Neural cell (in vitro differentiated cells): ENCODE measurements around the gene ARHGAP29. TPM values are rescaled to one million over a fixed set of nuclear protein-coding genes. Genes with fewer than 3 reads are reported as not detected.

Source experiments
- H2AFZ ChIP-seq: fragments of 200-600, 300-800 bp; sonication (generic), shearing (Covaris generic); 2 replicates; pipeline ENCODE4 v1.6.0; 2014; ENCODE audit warnings: low read depth, mild to moderate bottlenecking, antibody characterized with exemption, low read length, moderate library complexity
- H3F3A ChIP-seq: fragments of 200-600 bp; shearing (Covaris generic); 2 replicates; pipeline ENCODE4 v1.6.1; 2016; ENCODE audit warnings: mild to moderate bottlenecking, moderate library complexity, mixed read lengths, antibody characterized with exemption, low read length; ENCODE audit not compliant: insufficient read depth, poor library complexity, severe bottlenecking
- H3K27ac ChIP-seq: fragments of 200-600, 300-800 bp; sonication (generic), shearing (Covaris generic); 2 replicates; pipeline ENCODE4 v1.5.1; 2014; ENCODE audit warnings: mild to moderate bottlenecking, low read length, moderate library complexity
- H3K27me3 ChIP-seq: fragments of 300-800, 200-600 bp; sonication (generic), shearing (Covaris generic); 2 replicates; pipeline ENCODE4 v1.6.0; 2014; ENCODE audit warnings: mild to moderate bottlenecking, low read depth, low read length, moderate library complexity; ENCODE audit not compliant: insufficient read depth
- H3K36me3 ChIP-seq: fragments of 300-800, 200-600 bp; sonication (generic), shearing (Covaris generic); 2 replicates; pipeline ENCODE4 v1.5.1; 2014; ENCODE audit warnings: mild to moderate bottlenecking, antibody characterized with exemption, low read length, moderate library complexity; ENCODE audit not compliant: insufficient read depth
- H3K4me2 ChIP-seq: fragments of 300-800, 200-600 bp; sonication (generic), shearing (Covaris generic); 2 replicates; pipeline ENCODE4 v1.6.0; 2014; ENCODE audit warnings: mild to moderate bottlenecking, low read length
- H3K4me3 ChIP-seq: fragments of 300-800, 200-600 bp; sonication (generic), shearing (Covaris generic); 2 replicates; pipeline ENCODE4 v1.5.1; 2014; ENCODE audit warnings: mild to moderate bottlenecking, low read length, moderate library complexity
- H3K79me2 ChIP-seq: fragments of 200-600 bp; shearing (Covaris generic); replicated peaks from 2 replicates; pipeline ENCODE4 v1.6.0; 2014; ENCODE audit warnings: mild to moderate bottlenecking, low read length, moderate library complexity; ENCODE audit not compliant: insufficient read depth
- H3K9ac ChIP-seq: fragments of 300-800, 200-600 bp; sonication (generic), shearing (Covaris generic); 2 replicates; pipeline ENCODE4 v1.6.1; 2016; ENCODE audit warnings: mild to moderate bottlenecking, low read length, mixed read lengths
- H3K9me2 ChIP-seq: fragments of 200-600 bp; shearing (Covaris generic); 2 replicates; pipeline ENCODE4 v1.6.1; 2016; ENCODE audit warnings: mild to moderate bottlenecking, low read length, mixed read lengths; ENCODE audit not compliant: insufficient read depth
- H3K9me3 ChIP-seq: fragments of 200-600, 300-800 bp; sonication (generic), shearing (Covaris generic); 2 replicates; pipeline ENCODE4 v1.6.1; 2016; ENCODE audit warnings: mild to moderate bottlenecking, mixed run types, low read length, moderate library complexity, mixed read lengths
- H4K20me1 ChIP-seq: fragments of 200-600 bp; shearing (Covaris generic); 2 replicates; pipeline ENCODE4 v1.6.1; 2016; ENCODE audit warnings: mild to moderate bottlenecking, mixed run types; ENCODE audit not compliant: insufficient read depth
- CTCF ChIP-seq: fragments of 450-650 bp; IDR thresholded peaks from 2 replicates; pipeline ENCODE4 v1.5.1; 2014; ENCODE audit warnings: antibody characterized with exemption, mild to moderate bottlenecking, moderate library complexity; ENCODE audit not compliant: poor library complexity, severe bottlenecking
- EP300 ChIP-seq: fragments of 450-650 bp; conservative IDR thresholded peaks from 2 replicates; pipeline ENCODE4 v1.6.1; 2014; ENCODE audit warnings: antibody characterized with exemption, mild to moderate bottlenecking, moderate library complexity; ENCODE audit not compliant: poor library complexity, severe bottlenecking
- EZH2 ChIP-seq: fragments of 200-600, 300-800 bp; shearing (Covaris generic), sonication (generic); IDR thresholded peaks from 2 replicates; pipeline ENCODE4 v1.6.1; 2014; ENCODE audit warnings: antibody characterized with exemption, low read length, borderline replicate concordance, mild to moderate bottlenecking; ENCODE audit not compliant: insufficient read depth, poor library complexity, severe bottlenecking
- MXI1 ChIP-seq: fragments of 450-650 bp; conservative IDR thresholded peaks from 2 replicates; pipeline ENCODE4 v1.6.1; 2014; ENCODE audit warnings: antibody characterized with exemption, mild to moderate bottlenecking; ENCODE audit not compliant: poor library complexity, severe bottlenecking
- POLR2AphosphoS5 ChIP-seq: IDR thresholded peaks from 2 replicates; pipeline ENCODE4 v1.6.1; 2012
- RAD21 ChIP-seq: fragments of 450-650 bp; conservative IDR thresholded peaks from 2 replicates; pipeline ENCODE4 v1.6.1; 2014; ENCODE audit warnings: antibody characterized with exemption, mild to moderate bottlenecking, moderate library complexity
- REST ChIP-seq: IDR thresholded peaks from 2 replicates; pipeline ENCODE4 v1.6.1; 2012; ENCODE audit warnings: borderline replicate concordance
- SMC3 ChIP-seq: fragments of 450-650 bp; conservative IDR thresholded peaks from 2 replicates; pipeline ENCODE4 v1.6.1; 2014; ENCODE audit warnings: antibody characterized with exemption, mild to moderate bottlenecking, moderate library complexity; ENCODE audit not compliant: poor library complexity
- TAF1 ChIP-seq: IDR thresholded peaks from 2 replicates; pipeline ENCODE4 v1.6.1; 2012; ENCODE audit warnings: low read depth
- polyA plus RNA-seq: library from polyadenylated mRNA; depleted of rRNA; stranded (reverse); fragments of >200 nt; gene quantifications from 2 replicates; pipeline ENCODE4 v1.2.3, GENCODE V29; 2014

Gene ARHGAP29
- polyA plus RNA-seq, 1 donor from 2014 or later, result 1.2 TPM

GRCh38 chr1:94255476-94255875, 18.1 kb upstream of the ARHGAP29 start:
- no peak overlapping the region for H3K9ac ChIP-seq
- no peaks in the 10 kb centered on the region for H3F3A ChIP-seq
- H3K4me2 ChIP-seq, result no peak overlapping the region
- H3K27ac ChIP-seq, result no peak overlapping the region
- H3K9me3 ChIP-seq, result no peaks in the 10 kb centered on the region
- H4K20me1 ChIP-seq, result no peaks in the 10 kb centered on the region
- no peak for TF ChIP-seq CTCF
- TF ChIP-seq REST, result no peak
- no peak for TF ChIP-seq RAD21
- no peak for TF ChIP-seq TAF1
- TF ChIP-seq EP300, result no peak
- TF ChIP-seq SMC3, result no peak
- no peak for TF ChIP-seq EZH2
- no peak for TF ChIP-seq POLR2AphosphoS5
- TF ChIP-seq MXI1, result no peak
- H3K9me2 ChIP-seq, result no peaks in the 10 kb centered on the region
- H3K27me3 ChIP-seq, result no peaks in the 10 kb centered on the region
- H3K36me3 ChIP-seq, result no peaks in the 10 kb centered on the region
- no peaks in the 10 kb centered on the region for H3K79me2 ChIP-seq
- no peak overlapping the region for H2AFZ ChIP-seq
- no peak overlapping the region for H3K4me3 ChIP-seq

GRCh38 chr1:94254073-94254810, 16.9 kb upstream of the ARHGAP29 start:
- no peak overlapping the region for H2AFZ ChIP-seq
- no peak overlapping the region for H3K4me2 ChIP-seq

More at GRCh38 chr1:94254073-94254810, 16.9 kb upstream of the ARHGAP29 start:
- Histone ChIP-seq H4K20me1 (no peaks in the 10 kb centered on the region), H3K4me3 (no peak overlapping the region), H3K27me3 (no peaks in the 10 kb centered on the region), H3F3A (no peaks in the 10 kb centered on the region), H3K27ac (no peak overlapping the region), H3K9me3 (no peaks in the 10 kb centered on the region), H3K9me2 (no peaks in the 10 kb centered on the region), H3K9ac (no peak overlapping the region), H3K36me3 (no peaks in the 10 kb centered on the region), H3K79me2 (no peaks in the 10 kb centered on the region)
- no peak for TF ChIP-seq REST
- no peak for TF ChIP-seq CTCF
- TF ChIP-seq EZH2, result no peak
- TF ChIP-seq SMC3, result no peak
- TF ChIP-seq TAF1, result no peak
- no peak for TF ChIP-seq RAD21
- TF ChIP-seq POLR2AphosphoS5, result no peak
- TF ChIP-seq EP300, result no peak
- no peak for TF ChIP-seq MXI1
